Measurements from ENCODE around the gene FAM3C.

Gene FAM3C

GRCh38 chr7:121305109-121305508, 91.0 kb downstream of the FAM3C start:
- Histone ChIP-seq H2AFZ (ENCODE audit: low read depth, low read length) (no peak overlapping the region), H3K36me3 (ENCODE audit: insufficient read depth, low read length) (no peaks in the 10 kb centered on the region), H3K79me2 (ENCODE audit: insufficient read depth, low read length) (no peaks in the 10 kb centered on the region), H3K9ac (ENCODE audit: low read depth, low read length) (no peak overlapping the region), H3K4me1 (ENCODE audit: insufficient read depth, low read length) (no peaks in the 10 kb centered on the region), H3K9me3 (ENCODE audit: insufficient read depth, low read length, severe bottlenecking) (peaks cover 2% of the 10 kb centered on the region), H3K4me3 (ENCODE audit: low read depth in 1 of 2, low read length in 2 of 2) (no peak overlapping the region), H3K27me3 (ENCODE audit: insufficient read depth, low read length, poor library complexity) (no peaks in the 10 kb centered on the region), H3K27ac (ENCODE audit: low read length) (no peak overlapping the region), H3K4me2 (ENCODE audit: insufficient read depth, low read length) (no peak overlapping the region), H4K20me1 (ENCODE audit: insufficient read depth, low read length) (no peaks in the 10 kb centered on the region)
- TF ChIP-seq EZH2 (IDR thresholded peaks at IDR 0.05; ENCODE audit: borderline replicate concordance, low read depth, low read length, severe bottlenecking), result no peak
- TF ChIP-seq, protein P1, sequence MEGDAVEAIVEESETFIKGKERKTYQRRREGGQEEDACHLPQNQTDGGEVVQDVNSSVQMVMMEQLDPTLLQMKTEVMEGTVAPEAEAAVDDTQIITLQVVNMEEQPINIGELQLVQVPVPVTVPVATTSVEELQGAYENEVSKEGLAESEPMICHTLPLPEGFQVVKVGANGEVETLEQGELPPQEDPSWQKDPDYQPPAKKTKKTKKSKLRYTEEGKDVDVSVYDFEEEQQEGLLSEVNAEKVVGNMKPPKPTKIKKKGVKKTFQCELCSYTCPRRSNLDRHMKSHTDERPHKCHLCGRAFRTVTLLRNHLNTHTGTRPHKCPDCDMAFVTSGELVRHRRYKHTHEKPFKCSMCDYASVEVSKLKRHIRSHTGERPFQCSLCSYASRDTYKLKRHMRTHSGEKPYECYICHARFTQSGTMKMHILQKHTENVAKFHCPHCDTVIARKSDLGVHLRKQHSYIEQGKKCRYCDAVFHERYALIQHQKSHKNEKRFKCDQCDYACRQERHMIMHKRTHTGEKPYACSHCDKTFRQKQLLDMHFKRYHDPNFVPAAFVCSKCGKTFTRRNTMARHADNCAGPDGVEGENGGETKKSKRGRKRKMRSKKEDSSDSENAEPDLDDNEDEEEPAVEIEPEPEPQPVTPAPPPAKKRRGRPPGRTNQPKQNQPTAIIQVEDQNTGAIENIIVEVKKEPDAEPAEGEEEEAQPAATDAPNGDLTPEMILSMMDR (IDR thresholded peaks at IDR 0.05; ENCODE audit: borderline replicate concordance, extremely low read depth, low read length, poor library complexity, severe bottlenecking), result no peak
- DNase-seq (no peak), ATAC-seq (ENCODE audit: insufficient read depth, low read depth) (no peak)

DNA sequence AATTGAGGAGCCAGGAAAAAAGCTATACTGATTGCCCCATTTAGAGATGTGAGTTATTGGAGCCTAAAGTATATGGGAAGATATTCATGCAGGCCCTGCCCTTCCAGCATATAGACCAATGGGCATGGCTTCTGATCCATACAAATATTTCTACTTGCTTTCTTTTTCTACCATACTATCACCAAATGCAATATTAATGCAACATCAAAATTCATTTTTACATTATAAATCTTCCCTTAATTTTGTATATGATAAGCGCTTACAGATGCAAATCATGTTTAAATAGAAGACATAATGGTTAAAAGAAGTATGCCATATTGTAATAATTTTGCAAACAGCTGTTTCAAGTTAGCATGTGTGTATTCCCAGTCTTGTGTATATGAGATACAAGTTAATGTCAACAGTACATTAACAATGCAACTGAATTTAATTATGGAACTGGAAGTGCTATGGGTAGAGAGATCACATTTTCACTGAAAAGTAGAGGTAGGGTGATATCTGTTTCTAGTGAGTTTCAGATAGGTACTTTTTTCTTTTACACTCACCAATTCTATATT, 91.9 kb downstream of the FAM3C start:
- no peaks in the 10 kb centered on the region for H3K27me3 ChIP-seq (ENCODE audit: insufficient read depth, low read length, poor library complexity)
- H4K20me1 ChIP-seq (ENCODE audit: insufficient read depth, low read length), result no peaks in the 10 kb centered on the region
- TF ChIP-seq EZH2 (IDR thresholded peaks at IDR 0.05; ENCODE audit: borderline replicate concordance, low read depth, low read length, severe bottlenecking), result no peak
- TF ChIP-seq, protein P1 (IDR thresholded peaks at IDR 0.05; ENCODE audit: borderline replicate concordance, extremely low read depth, low read length, poor library complexity, severe bottlenecking), result no peak
- no peak overlapping the region for H2AFZ ChIP-seq (ENCODE audit: low read depth, low read length)
- no peaks in the 10 kb centered on the region for H3K79me2 ChIP-seq (ENCODE audit: insufficient read depth, low read length)
- DNase-seq (no peak), ATAC-seq (ENCODE audit: insufficient read depth, low read depth) (no peak)
- no peak overlapping the region for H3K4me3 ChIP-seq (ENCODE audit: low read depth in 1 of 2, low read length in 2 of 2)
- no peaks in the 10 kb centered on the region for H3K4me1 ChIP-seq (ENCODE audit: insufficient read depth, low read length)
- no peak overlapping the region for H3K27ac ChIP-seq (ENCODE audit: low read length)
- H3K9me3 ChIP-seq (ENCODE audit: insufficient read depth, low read length, severe bottlenecking), result no peaks in the 10 kb centered on the region
- no peak overlapping the region for H3K4me2 ChIP-seq (ENCODE audit: insufficient read depth, low read length)
- H3K36me3 ChIP-seq (ENCODE audit: insufficient read depth, low read length), result no peaks in the 10 kb centered on the region
- no peak overlapping the region for H3K9ac ChIP-seq (ENCODE audit: low read depth, low read length)

- H3K27me3 ChIP-seq (ENCODE audit: insufficient read depth, low read length, poor library complexity), result no peaks in the 10 kb centered on the region
- ATAC-seq (ENCODE audit: insufficient read depth, low read depth) (no peak), DNase-seq (no peak)
- H3K4me2 ChIP-seq (ENCODE audit: insufficient read depth, low read length), result no peak overlapping the region
- no peaks in the 10 kb centered on the region for H3K4me1 ChIP-seq (ENCODE audit: insufficient read depth, low read length)
- TF ChIP-seq EZH2 (IDR thresholded peaks at IDR 0.05; ENCODE audit: borderline replicate concordance, low read depth, low read length, severe bottlenecking), result no peak
- TF ChIP-seq, protein P1 (IDR thresholded peaks at IDR 0.05; ENCODE audit: borderline replicate concordance, extremely low read depth, low read length, poor library complexity, severe bottlenecking), result no peak
- no peak overlapping the region for H3K9ac ChIP-seq (ENCODE audit: low read depth, low read length)
- H3K9me3 ChIP-seq (ENCODE audit: insufficient read depth, low read length, severe bottlenecking), result no peaks in the 10 kb centered on the region
- H3K4me3 ChIP-seq (ENCODE audit: low read depth in 1 of 2, low read length in 2 of 2), result no peak overlapping the region
- no peak overlapping the region for H2AFZ ChIP-seq (ENCODE audit: low read depth, low read length)
- no peaks in the 10 kb centered on the region for H3K79me2 ChIP-seq (ENCODE audit: insufficient read depth, low read length)
- H3K36me3 ChIP-seq (ENCODE audit: insufficient read depth, low read length), result no peaks in the 10 kb centered on the region
- no peaks in the 10 kb centered on the region for H4K20me1 ChIP-seq (ENCODE audit: insufficient read depth, low read length)
- H3K27ac ChIP-seq (ENCODE audit: low read length), result no peak overlapping the region
Measured at GRCh38 chr7:121303422-121304101, 92.5 kb downstream of the FAM3C start.

Data from DND-41 (cell line).